Kidney (tissue), 14 donors: ENCODE results near the gene FDX1. TPM values are rescaled to one million over a fixed set of nuclear protein-coding genes. Genes with fewer than 3 reads are reported as not detected.

ENCODE experiments used
- DNase-seq, 5 donors: peaks; one replicate each; pipeline ENCODE4 v3.0.0-alpha.2; 2013 to 2020
- FAIRE-seq: peaks from 2 replicates; lab custom pipeline; 2012; peaks lifted over from hg19 to GRCh38; lab: Jason Lieb, UNC
- H3K27ac ChIP-seq, 2 donors: one replicate each; pipeline ENCODE4 v1.7.0; 2013; ENCODE audit warnings: low read depth in 2 of 2, low read length in 2 of 2, inconsistent platforms in 1 of 2
- H3K27me3 ChIP-seq: one replicate; pipeline ENCODE4 v1.7.1; 2013; ENCODE audit warnings: low read length, inconsistent platforms; ENCODE audit not compliant: control insufficient read depth, insufficient read depth
- H3K36me3 ChIP-seq, 3 donors: one replicate each; pipeline versions ENCODE4 v1.7.0 to v1.7.1; 2013; ENCODE audit warnings: low read length in 3 of 3, control low read depth in 1 of 3, inconsistent platforms in 1 of 3; ENCODE audit not compliant: insufficient read depth in 3 of 3, control insufficient read depth in 2 of 3
- H3K4me1 ChIP-seq, 3 donors: one replicate each; pipeline versions ENCODE4 v1.7.0 to v1.7.1; 2013; ENCODE audit warnings: low read length in 3 of 3, inconsistent platforms in 1 of 3, low read depth in 1 of 3; ENCODE audit not compliant: control insufficient read depth in 2 of 3, insufficient read depth in 2 of 3
- H3K4me3 ChIP-seq, 3 donors: one replicate each; pipeline versions ENCODE4 v1.7.0 to v1.8.1; 2013; ENCODE audit warnings: low read length in 3 of 3, control low read depth in 1 of 3, inconsistent platforms in 1 of 3
- H3K9ac ChIP-seq, 3 donors: one replicate each; pipeline versions ENCODE4 v1.7.0 to v1.7.1; 2013; ENCODE audit warnings: low read length in 3 of 3, control low read depth in 1 of 3, inconsistent platforms in 1 of 3
- H3K9me3 ChIP-seq, 3 donors: one replicate each; pipeline versions ENCODE4 v1.7.0 to v1.7.1; 2013; ENCODE audit warnings: low read length in 3 of 3, control low read depth in 1 of 3, inconsistent platforms in 1 of 3; ENCODE audit not compliant: control insufficient read depth in 2 of 3, insufficient read depth in 1 of 3
- intact Hi-C: fragments of 100-400 bp; cut with DNase I; formaldehyde crosslinking; loops from one replicate; pipeline ENCODE4 v1.11.1; 2022
- polyA plus RNA-seq: library from polyadenylated mRNA; stranded (reverse); fragments of 350-450 nt; fragmentation: Illumina TruSeq; extraction: RNeasy Lipid Tissue Mini Kit (QIAGEN cat#74804); gene quantifications from one replicate; pipeline ENCODE4 v1.2.3, GENCODE V29; 2014; ENCODE audit warnings: low read depth, low replicate concordance; ENCODE audit not compliant: insufficient read depth
- total RNA-seq: library from RNA; stranded (reverse); fragmentation: NEBNext Ultra II Directional; extraction: Animal tissue kit (Norgen Biotek cat#: 25700); gene quantifications from one replicate; pipeline ENCODE4 v1.2.1, GENCODE V29; 2021
- TF ChIP-seq, protein P1 (sequence below): IDR thresholded peaks from 3 replicates; pipeline ENCODE4 v1.5.1; 2012; ENCODE audit warnings: mild to moderate bottlenecking, moderate library complexity, borderline replicate concordance; ENCODE audit not compliant: insufficient read depth; ENCODE audit errors: extremely low read depth
- donor health status: control.
- donor health status: control.
- donor health status: control.
- donor health status: control.
- donor health status: control.
- donor health status: DM: yes; HTN: yes; CAD: no.
- donor health status: Normal renal cell carcinoma (clear cell type).

Gene FDX1
- total and polyA plus RNA-seq, 2 donors from 2014 or later = 13.1 to 34.4 TPM

DNA sequence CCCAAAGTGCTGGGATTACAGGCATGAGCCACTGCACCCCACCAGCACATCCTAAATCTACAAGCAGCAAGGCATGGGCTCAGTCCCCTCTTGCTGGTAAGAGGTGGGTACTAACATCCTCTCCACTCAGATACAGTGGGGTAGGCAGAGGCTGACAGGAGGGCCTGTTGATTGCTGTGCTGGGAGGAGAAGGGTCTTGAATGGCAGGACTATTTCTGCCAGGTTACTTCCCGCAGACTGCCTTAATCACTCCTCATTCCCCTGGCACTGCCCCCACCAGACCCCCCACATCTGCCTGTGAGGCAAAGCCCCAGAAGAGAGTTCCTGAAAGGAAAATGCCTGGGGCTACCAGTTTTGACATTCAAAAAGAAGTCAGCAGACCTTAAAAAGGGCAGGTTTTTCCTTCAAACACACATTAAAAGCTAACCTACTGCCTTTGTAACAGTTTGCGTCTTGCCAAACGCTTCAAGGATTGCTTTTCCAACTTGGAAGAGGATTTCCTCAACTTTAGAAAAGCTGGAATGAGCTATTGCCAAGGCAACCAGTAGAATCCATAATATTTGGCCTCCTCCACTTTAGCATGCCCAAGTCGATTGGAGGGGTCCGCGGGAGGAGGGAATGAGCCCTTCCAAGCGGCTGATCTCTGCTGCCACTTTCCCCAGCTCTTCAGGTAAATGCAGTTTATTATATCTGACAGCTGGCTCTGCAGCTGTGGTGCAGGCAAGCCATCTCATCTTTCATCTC lies 62.0 kb downstream of the FDX1 start:
- FAIRE-seq = no peak
- peak in 3 of 5 donors; percentile 40 to 59 (median 53) for DNase-seq
- Histone ChIP-seq H3K27me3 (no peaks in the 10 kb centered on the region), H3K4me3 (no peak overlapping the region), H3K9ac (no peak overlapping the region), H3K36me3 (no peaks in the 10 kb centered on the region), H3K4me1 (no peaks in the 10 kb centered on the region), H3K9me3 (no peaks in the 10 kb centered on the region), H3K27ac (no peak overlapping the region)
- intact Hi-C loops = no loop called here
- TF ChIP-seq, protein P1, sequence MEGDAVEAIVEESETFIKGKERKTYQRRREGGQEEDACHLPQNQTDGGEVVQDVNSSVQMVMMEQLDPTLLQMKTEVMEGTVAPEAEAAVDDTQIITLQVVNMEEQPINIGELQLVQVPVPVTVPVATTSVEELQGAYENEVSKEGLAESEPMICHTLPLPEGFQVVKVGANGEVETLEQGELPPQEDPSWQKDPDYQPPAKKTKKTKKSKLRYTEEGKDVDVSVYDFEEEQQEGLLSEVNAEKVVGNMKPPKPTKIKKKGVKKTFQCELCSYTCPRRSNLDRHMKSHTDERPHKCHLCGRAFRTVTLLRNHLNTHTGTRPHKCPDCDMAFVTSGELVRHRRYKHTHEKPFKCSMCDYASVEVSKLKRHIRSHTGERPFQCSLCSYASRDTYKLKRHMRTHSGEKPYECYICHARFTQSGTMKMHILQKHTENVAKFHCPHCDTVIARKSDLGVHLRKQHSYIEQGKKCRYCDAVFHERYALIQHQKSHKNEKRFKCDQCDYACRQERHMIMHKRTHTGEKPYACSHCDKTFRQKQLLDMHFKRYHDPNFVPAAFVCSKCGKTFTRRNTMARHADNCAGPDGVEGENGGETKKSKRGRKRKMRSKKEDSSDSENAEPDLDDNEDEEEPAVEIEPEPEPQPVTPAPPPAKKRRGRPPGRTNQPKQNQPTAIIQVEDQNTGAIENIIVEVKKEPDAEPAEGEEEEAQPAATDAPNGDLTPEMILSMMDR = no peak

DNA sequence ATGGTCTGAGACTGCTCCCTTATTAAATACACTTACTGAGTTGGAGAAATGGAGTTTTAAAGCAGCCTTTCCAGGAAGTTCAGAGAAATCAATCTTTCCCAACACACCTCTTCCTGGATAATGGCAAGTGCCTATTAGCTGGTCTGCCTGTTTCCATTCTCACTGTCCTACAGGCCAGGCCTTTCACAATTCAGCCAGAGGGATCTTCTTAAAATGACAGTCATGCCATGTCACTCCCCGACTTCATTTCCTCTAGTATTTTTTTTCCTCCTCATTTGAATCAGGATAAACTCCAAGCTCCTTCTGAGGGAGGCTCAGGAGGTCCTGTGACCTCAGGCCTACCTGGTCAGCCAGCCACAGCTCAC lies 62.6 kb downstream of the FDX1 start:
- H3K27ac ChIP-seq = no peak overlapping the region
- H3K9ac ChIP-seq = no peak overlapping the region
- no peaks in the 10 kb centered on the region for H3K36me3 ChIP-seq
- H3K27me3 ChIP-seq = no peaks in the 10 kb centered on the region
- H3K4me3 ChIP-seq = no peak overlapping the region
- FAIRE-seq (no peak), DNase-seq (no peak)
- no peaks in the 10 kb centered on the region for H3K9me3 ChIP-seq
- TF ChIP-seq, protein P1 = no peak
- intact Hi-C loops = no loop called here
- H3K4me1 ChIP-seq = no peaks in the 10 kb centered on the region

DNA sequence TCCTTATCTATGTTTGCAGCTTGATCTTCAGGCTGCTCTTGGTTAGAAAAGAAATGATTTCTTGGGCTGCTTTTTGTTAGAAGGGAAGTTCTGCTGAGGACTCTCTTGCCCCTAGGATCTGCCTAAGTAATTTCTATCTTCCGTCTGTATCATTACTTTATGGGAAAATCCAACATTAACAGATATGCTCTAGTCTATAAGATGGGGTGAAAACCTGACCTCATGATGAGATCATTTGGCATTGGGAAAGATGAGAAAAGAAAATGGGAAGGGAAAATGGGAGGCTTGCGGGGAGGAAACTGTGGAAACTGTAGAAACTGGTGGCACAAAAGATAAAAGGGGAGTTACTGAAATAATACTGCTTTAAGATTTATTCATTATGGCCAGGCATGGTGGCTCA lies 63.6 kb downstream of the FDX1 start:
- H3K4me3 ChIP-seq = no peak overlapping the region
- intact Hi-C loops = no loop called here
- H3K9me3 ChIP-seq = no peaks in the 10 kb centered on the region
- FAIRE-seq = no peak
- H3K27ac ChIP-seq = no peak overlapping the region
- TF ChIP-seq, protein P1 = no peak
- no peaks in the 10 kb centered on the region for H3K36me3 ChIP-seq
- DNase-seq = no peak
- H3K27me3 ChIP-seq = no peaks in the 10 kb centered on the region
- H3K9ac ChIP-seq = no peak overlapping the region
- H3K4me1 ChIP-seq = no peaks in the 10 kb centered on the region
